Activated CD4-positive, alpha-beta T cell treated with anti-CD3 and anti-CD28 coated beads for 24 hours (primary cell): Measurements from ENCODE around the gene TMBIM4.
A peak's percentile ranks its signal among the peaks of the same experiment; 100 is the strongest.
"Not testable (repeated sequence)": the region's sequence is repeated elsewhere in the genome, so short reads cannot be mapped to it uniquely, and the experiment has no call there.

ENCODE experiments used
- DNase-seq, 2 donors: peaks; one replicate each; pipeline ENCODE4 v3.0.0-alpha.2; 2020; ENCODE audit warnings: low read depth in 2 of 2

Gene TMBIM4

GRCh38 chr12:66169221-66170170 lies at the start of gene TMBIM4:
Gene TMBIM4, minus strand, starts transcription at chr12:66169996. Its CDS starts 45 bp downstream, at chr12:66169951.
- peak; percentile 73 to 79 for DNase-seq

GRCh38 chr12:66217342-66217917 lies 47.6 kb upstream of the TMBIM4 start:
- no peak for DNase-seq

- DNase-seq: not testable (repeated sequence)
Measured at GRCh38 chr12:66213011-66213410, 43.2 kb upstream of the TMBIM4 start.

- not testable (repeated sequence) for DNase-seq
Measured at GRCh38 chr12:66211573-66211972, 41.8 kb upstream of the TMBIM4 start.

GRCh38 chr12:66210840-66211239 lies 41.0 kb upstream of the TMBIM4 start:
- DNase-seq: no peak

- no peak for DNase-seq
Measured at GRCh38 chr12:66206141-66206540, 36.3 kb upstream of the TMBIM4 start.

- no peak for DNase-seq
Measured at GRCh38 chr12:66203820-66204219, 34.0 kb upstream of the TMBIM4 start.

- DNase-seq: no peak
Measured at GRCh38 chr12:66199831-66200509, 30.2 kb upstream of the TMBIM4 start.

GRCh38 chr12:66199141-66199540 lies 29.3 kb upstream of the TMBIM4 start:
- no peak for DNase-seq

GRCh38 chr12:66197495-66197921 lies 27.7 kb upstream of the TMBIM4 start:
- DNase-seq: no peak

- DNase-seq: no peak
Measured at GRCh38 chr12:66196806-66197205, 27.0 kb upstream of the TMBIM4 start.

- no peak for DNase-seq
Measured at GRCh38 chr12:66195242-66195641, 25.4 kb upstream of the TMBIM4 start.

GRCh38 chr12:66194122-66194521 lies 24.3 kb upstream of the TMBIM4 start:
- no peak for DNase-seq

- no peak for DNase-seq
Measured at GRCh38 chr12:66191547-66192126, 21.8 kb upstream of the TMBIM4 start.

- no peak for DNase-seq
Measured at GRCh38 chr12:66190519-66191370, 20.9 kb upstream of the TMBIM4 start.

GRCh38 chr12:66189889-66190288 lies 20.1 kb upstream of the TMBIM4 start:
- no peak for DNase-seq

GRCh38 chr12:66189486-66189843 lies 19.7 kb upstream of the TMBIM4 start:
- no peak for DNase-seq

GRCh38 chr12:66188584-66189485 lies 19.0 kb upstream of the TMBIM4 start, which contains the start of gene IRAK3:
Gene IRAK3, plus strand, starts transcription at chr12:66189214. Its CDS starts 86 bp downstream, at chr12:66189300.
- no peak for DNase-seq

- DNase-seq: no peak
Measured at GRCh38 chr12:66187821-66188220, 18.0 kb upstream of the TMBIM4 start.

- no peak for DNase-seq
Measured at GRCh38 chr12:66187036-66187435, 17.2 kb upstream of the TMBIM4 start.
